Upper lobe of right lung (tissue), 1 donor: ENCODE data around the gene MAP3K15. TPM values are rescaled to one million over a fixed set of nuclear protein-coding genes. Genes with fewer than 3 reads are reported as not detected.

Experiments
- ATAC-seq: fragments of 200-7000 bp; cut with Tn5 transposase; one replicate; pipeline ENCODE4 v1.9.1; 2020; ENCODE audit warnings: mild to moderate bottlenecking, moderate library complexity
- DNase-seq: peaks from one replicate; pipeline ENCODE4 v3.0.0-alpha.2; 2020
- H3K27ac ChIP-seq: fragments of 200-600 bp; one replicate; pipeline ENCODE4 v1.8.0; 2022
- H3K27me3 ChIP-seq: fragments of 200-600 bp; one replicate; pipeline ENCODE4 v1.8.0; 2022; ENCODE audit warnings: mild to moderate bottlenecking
- H3K36me3 ChIP-seq: fragments of 200-600 bp; one replicate; pipeline ENCODE4 v1.8.0; 2022
- H3K4me1 ChIP-seq: fragments of 200-600 bp; one replicate; pipeline ENCODE4 v1.8.0; 2022
- H3K4me3 ChIP-seq: fragments of 200-600 bp; one replicate; pipeline ENCODE4 v1.8.0; 2022; ENCODE audit warnings: mild to moderate bottlenecking
- H3K9me3 ChIP-seq: fragments of 200-600 bp; one replicate; pipeline ENCODE4 v1.8.0; 2022
- intact Hi-C: fragments of 100-400 bp; cut with DNase I; formaldehyde crosslinking; loops from one replicate; pipeline ENCODE4 v1.11.0; 2022
- total RNA-seq: library from RNA; stranded (reverse); fragmentation: NEBNext Ultra II Directional; extraction: Animal tissue kit (Norgen Biotek cat#: 25700); gene quantifications from one replicate; pipeline ENCODE4 v1.2.1, GENCODE V29; 2021
- TF ChIP-seq, protein P1 (sequence below): fragments of 200-600 bp; IDR thresholded peaks from one replicate; pipeline ENCODE4 v1.8.0; 2022; ENCODE audit warnings: antibody characterized with exemption
- donor health status: DM: no; HTN: yes; CAD: no; lungs with severe emphysema.

Gene MAP3K15
- total RNA-seq, 1 donor from 2014 or later: 2.1 TPM

DNA sequence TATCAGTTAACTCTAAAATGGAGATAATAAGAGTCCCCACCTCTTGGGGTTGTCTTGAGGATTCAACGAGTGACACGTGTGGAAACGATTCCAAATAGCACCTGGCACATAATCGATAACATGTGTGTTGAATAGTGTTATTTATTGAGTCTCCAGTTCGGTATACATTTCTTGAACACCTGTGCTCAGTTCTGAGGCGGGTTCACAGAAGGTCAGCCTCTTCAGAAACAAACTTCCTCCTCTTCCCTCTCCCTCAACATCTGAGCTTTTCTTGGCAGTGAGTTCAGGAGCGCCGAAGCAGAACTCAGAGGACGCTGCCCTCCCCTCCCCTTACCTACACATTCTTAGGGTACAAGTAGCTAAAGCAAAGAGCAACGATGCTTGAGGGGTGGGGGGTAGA is 170.6 kb downstream of the MAP3K15 start:
- ATAC-seq (no peak), DNase-seq (no peak)
- Histone ChIP-seq H3K27me3 (no peaks in the 10 kb centered on the region), H3K27ac (peak overlapping the region; percentile 86), H3K4me3 (peak overlapping the region; percentile 69), H3K4me1 (peaks cover 5% of the 10 kb centered on the region), H3K9me3 (no peaks in the 10 kb centered on the region), H3K36me3 (peaks cover under 1% of the 10 kb centered on the region)
- intact Hi-C loops: no loop called here
- TF ChIP-seq, protein P1, sequence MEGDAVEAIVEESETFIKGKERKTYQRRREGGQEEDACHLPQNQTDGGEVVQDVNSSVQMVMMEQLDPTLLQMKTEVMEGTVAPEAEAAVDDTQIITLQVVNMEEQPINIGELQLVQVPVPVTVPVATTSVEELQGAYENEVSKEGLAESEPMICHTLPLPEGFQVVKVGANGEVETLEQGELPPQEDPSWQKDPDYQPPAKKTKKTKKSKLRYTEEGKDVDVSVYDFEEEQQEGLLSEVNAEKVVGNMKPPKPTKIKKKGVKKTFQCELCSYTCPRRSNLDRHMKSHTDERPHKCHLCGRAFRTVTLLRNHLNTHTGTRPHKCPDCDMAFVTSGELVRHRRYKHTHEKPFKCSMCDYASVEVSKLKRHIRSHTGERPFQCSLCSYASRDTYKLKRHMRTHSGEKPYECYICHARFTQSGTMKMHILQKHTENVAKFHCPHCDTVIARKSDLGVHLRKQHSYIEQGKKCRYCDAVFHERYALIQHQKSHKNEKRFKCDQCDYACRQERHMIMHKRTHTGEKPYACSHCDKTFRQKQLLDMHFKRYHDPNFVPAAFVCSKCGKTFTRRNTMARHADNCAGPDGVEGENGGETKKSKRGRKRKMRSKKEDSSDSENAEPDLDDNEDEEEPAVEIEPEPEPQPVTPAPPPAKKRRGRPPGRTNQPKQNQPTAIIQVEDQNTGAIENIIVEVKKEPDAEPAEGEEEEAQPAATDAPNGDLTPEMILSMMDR: no peak

DNA sequence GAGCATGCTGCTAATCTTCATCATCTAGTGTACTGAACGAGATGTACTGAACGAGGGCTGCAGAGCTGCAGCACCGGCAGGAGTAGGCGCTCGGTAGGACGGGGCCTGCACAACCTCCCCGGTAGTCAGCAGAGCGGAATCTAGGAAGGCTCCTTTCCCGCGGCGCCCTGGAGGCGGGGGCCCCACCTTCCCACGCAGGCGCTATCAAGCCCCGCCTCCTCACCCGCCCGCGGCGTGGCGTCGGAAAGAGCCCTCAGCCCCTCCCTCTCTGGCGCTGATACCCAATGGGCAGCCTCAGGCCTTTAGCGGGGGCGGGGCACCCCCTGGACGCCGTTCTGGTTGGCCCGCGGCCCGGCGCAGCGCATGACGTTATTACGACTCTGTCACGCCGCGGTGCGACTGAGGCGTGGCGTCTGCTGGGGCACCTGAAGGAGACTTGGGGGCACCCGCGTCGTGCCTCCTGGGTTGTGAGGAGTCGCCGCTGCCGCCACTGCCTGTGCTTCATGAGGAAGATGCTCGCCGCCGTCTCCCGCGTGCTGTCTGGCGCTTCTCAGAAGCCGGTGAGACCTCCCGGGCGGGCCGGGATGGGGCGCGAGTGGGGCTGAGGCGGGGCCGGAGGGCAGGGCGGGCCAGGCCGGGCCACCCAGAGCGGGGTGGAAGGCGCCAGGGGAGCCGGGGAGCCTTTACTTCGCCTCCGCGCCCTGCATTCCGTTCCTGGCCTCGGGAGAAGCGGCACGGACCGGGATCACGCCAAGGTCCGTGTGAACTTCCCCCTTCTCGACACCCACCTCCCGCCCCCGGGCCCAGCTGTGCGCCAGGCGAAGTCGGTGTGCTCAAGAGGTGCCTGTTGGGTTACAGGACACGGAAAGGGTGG is 171.5 kb downstream of the MAP3K15 start, which contains the start of gene PDHA1:
Gene PDHA1 (plus strand): TSS at position 393 of the 874 bp plus-strand sequence. CDS start 111 bp downstream, at position 504.
- no peaks in the 10 kb centered on the region for H3K36me3 ChIP-seq
- peak within 1 kb of the TSS; percentile 86 for H3K27ac ChIP-seq
- H3K4me3 ChIP-seq: peak within 1 kb of the TSS; percentile 69
- H3K27me3 ChIP-seq: no peaks in the 10 kb centered on the region
- intact Hi-C loops: no loop called here
- ATAC-seq (peak; percentile 99), DNase-seq (peak; percentile 97)
- H3K9me3 ChIP-seq: no peaks in the 10 kb centered on the region
- peaks cover 5% of the 10 kb centered on the region for H3K4me1 ChIP-seq
- TF ChIP-seq, protein P1: no peak

DNA sequence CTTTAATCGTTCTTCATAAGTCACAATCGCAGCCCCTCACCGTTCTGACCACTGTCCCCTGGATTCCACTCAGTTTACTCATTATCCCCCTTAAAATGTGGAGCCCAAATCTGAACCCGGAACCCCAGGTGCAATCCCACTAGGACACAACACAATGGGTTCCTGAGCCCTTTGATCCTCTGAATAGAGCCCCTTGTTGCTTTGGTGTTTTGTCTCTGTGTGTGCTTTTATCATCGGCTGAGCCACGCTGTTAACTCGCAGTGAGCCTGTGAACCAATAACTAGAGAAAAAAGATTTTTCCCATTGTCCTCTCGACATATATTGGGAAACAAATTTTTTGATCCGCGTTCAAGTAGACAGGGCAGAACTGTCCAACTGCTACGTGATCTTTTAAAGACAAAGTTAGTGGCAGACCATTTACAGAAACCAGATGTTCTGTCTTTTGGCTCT is 172.2 kb downstream of the MAP3K15 start:
- no peak for ATAC-seq
- no peaks in the 10 kb centered on the region for H3K36me3 ChIP-seq
- no peaks in the 10 kb centered on the region for H3K27me3 ChIP-seq
- intact Hi-C loops: no loop called here
- TF ChIP-seq, protein P1: no peak
- H3K9me3 ChIP-seq: no peaks in the 10 kb centered on the region
- H3K27ac ChIP-seq: peak overlapping the region; percentile 47
- DNase-seq: no peak
- peak overlapping the region; percentile 69 for H3K4me3 ChIP-seq
- peaks cover 5% of the 10 kb centered on the region for H3K4me1 ChIP-seq

DNA sequence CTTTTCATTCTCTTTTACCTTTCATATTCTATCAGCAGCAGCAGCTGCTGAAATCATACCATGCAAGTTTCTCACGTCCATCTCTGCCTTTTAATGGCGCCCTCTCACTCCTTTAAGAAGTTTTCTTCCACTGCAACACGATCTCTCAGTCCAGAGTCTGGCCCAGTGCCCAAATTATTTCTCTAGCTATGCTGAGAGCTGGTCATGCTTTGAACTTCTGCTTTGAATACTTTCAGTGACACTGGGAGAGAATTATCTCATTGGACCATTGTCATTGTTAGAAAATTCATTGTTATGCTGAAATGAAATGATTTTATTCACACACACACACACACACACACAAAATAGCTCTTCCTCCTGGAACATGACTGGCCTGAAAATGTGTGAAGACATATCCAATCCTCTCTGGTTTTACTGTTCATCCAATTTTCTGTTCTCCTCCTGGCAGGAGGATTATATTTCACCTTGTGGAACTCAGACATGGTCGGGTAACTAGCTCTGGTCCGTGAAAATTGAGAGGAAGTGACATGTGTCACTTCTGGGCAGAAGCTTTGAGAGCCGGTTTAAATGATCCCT is 172.9 kb downstream of the MAP3K15 start:
- Histone ChIP-seq H3K9me3 (no peaks in the 10 kb centered on the region), H3K27ac (peak overlapping the region; percentile 47), H3K36me3 (no peaks in the 10 kb centered on the region), H3K4me1 (peaks cover 5% of the 10 kb centered on the region), H3K27me3 (no peaks in the 10 kb centered on the region), H3K4me3 (no peak overlapping the region)
- DNase-seq: no peak
- intact Hi-C loops: no loop called here
- TF ChIP-seq, protein P1: no peak
- ATAC-seq: no peak

DNA sequence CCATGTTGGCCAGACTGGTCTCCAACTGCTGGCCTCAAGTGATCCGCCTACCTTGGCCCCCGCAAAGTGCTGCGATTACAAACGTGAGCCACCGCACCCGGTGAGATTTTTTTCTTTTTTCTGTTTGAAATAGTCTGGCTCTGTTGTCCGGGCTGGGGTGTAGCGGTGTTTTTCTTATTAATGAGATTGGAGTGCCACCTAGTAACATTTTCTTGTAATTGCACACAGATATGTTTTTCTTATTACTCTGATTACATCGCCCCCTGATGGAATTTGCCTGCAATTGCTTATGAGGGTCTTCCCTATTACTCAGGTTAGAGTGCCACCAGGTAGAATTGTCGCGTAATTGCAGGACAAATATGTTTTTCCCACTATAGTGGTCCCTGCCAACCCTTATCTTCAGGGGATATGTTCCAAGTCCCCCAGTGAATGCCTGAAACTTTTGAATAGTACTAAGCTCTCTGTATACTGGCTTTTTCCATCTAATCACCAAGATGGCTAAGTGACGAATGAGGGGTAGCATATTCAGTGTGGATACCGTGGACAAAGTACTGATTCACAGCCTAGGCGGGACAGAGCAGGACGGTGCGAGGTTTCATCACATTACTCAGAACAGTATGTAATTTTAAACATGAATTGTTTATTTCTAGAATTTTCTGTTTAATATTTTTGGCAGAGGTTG is 180.2 kb downstream of the MAP3K15 start:
- H3K9me3 ChIP-seq: peaks cover 7% of the 10 kb centered on the region
- intact Hi-C loops: loop anchor here (10.0 kb wide), 1 partner anchor 950 kb away; no protein-coding TSS in a partner anchor
- DNase-seq: no peak
- no peaks in the 10 kb centered on the region for H3K4me1 ChIP-seq
- peak; percentile 33 for ATAC-seq
- TF ChIP-seq, protein P1: peak; percentile 13
- no peak overlapping the region for H3K4me3 ChIP-seq
- H3K36me3 ChIP-seq: no peaks in the 10 kb centered on the region
- no peaks in the 10 kb centered on the region for H3K27me3 ChIP-seq
- H3K27ac ChIP-seq: no peak overlapping the region
